22Rv1 (cell line): ENCODE measurements around the gene FDPS.

ENCODE experiments used
- CTCF ChIP-seq: fragments of 450-650 bp; IDR thresholded peaks from 2 replicates; pipeline ENCODE4 v1.5.1; 2017; ENCODE audit warnings: mild to moderate bottlenecking
- ZFX ChIP-seq: fragments of 450-650 bp; IDR thresholded peaks from 2 replicates; pipeline ENCODE4 v1.6.1; 2017; ENCODE audit warnings: antibody characterized with exemption, borderline replicate concordance

DNA sequence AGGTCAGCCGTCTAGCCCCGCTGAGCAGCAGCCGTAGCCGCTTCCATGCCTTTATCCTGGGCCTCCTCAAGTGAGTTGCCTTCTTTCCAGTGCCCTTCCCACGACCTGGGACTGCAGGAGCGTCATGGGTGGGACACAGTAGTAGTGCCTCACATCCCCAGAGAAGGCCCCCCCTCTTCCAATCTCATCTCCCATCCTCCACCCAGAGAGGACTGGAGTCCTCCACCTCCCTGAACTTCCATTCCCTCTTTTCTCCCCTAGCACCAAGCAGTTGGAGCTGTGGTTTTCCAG lies 16.9 kb downstream of the FDPS start:
- TF ChIP-seq CTCF (no peak), ZFX (no peak)
